NCI-H524 treated with DMSO at 0.1 percent for 48 hours (cell line): ENCODE results near the gene NUDT16L1.
"Not testable (repeated sequence)": the region's sequence is repeated elsewhere in the genome, so short reads cannot be mapped to it uniquely, and the experiment has no call there.

Source experiments
- DNase-seq: peaks from one replicate; lab custom pipeline; 2025; lab: John Stamatoyannopoulos, UW

The NUDT16L1 gene

GRCh38 chr16:4693296-4693955 lies at the start of gene NUDT16L1:
Gene NUDT16L1, plus strand, starts transcription at chr16:4693562. Its CDS starts 165 bp downstream, at chr16:4693727.
- DNase-seq, result peak; percentile 78

- DNase-seq, result no peak
Measured at GRCh38 chr16:4646773-4647643, 46.4 kb upstream of the NUDT16L1 start.

DNA sequence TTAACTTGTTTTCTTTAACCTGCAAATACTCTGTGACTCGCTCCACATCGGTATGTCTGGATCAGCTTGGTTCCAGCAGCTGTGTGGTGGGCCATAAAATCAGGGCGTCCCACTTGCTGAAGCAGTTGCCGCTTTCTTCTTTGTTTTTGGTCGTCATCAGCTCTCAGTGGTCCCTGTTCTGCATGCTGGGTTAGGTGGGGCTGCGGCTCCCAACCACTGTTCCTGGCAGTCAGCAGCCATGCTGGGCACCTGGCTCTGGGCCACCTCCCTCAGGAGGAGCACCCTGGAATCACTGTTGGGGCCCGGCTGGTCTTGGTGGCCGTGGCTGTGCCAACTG lies 45.8 kb upstream of the NUDT16L1 start:
- DNase-seq, result no peak

DNA sequence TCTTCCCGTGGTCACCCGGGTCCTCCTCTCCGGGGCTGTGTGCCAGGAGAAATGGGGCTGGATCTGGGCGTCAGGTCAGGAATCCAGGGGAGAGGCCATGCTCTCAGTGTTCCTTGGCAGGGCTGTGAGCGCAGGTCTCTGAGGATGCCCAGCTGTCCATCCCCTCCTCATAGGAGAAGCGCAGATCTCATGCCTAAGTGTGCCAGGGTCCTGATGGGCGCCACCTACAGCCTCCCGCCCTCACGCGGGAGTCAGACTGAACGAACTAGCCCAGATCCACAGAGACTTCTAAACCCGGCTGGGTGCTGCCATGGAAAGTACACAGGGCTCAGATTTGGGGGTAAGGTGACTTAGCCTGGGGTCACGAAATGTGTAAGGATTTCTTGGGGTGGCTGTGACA lies 44.4 kb upstream of the NUDT16L1 start:
- no peak for DNase-seq

- DNase-seq, result no peak
Measured at GRCh38 chr16:4649744-4650442, 43.5 kb upstream of the NUDT16L1 start.

DNA sequence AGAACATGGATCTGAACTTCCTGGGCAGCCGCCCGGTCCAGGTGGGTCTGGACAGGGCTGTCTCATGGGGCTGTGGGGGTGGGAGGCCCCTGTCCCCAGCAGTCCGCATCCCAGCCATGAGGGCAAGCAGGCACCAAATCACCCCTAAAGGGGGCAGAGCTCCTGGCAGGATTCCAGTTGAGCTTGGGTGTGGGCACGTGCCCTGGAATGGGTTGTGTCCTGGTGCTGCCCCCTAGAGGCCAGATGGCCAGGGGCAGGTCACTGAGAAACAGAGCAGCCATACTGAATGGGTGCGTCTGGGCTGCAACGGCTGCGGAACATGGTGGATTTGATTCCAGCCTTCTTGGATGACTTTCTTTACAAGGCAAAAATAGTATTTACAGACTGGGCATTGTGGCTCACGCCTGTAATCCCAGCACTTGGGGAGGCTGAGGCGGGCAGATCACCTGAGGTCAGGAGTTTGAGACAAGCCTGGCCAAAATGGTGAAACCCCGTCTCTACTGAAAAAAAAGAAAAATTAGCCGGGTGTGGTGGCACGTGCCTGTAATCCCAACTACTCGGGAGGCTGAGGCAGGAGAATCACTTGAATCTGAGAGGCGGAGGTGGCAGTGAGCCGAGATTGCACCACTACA lies 42.8 kb upstream of the NUDT16L1 start:
- DNase-seq, result not testable (repeated sequence)

DNA sequence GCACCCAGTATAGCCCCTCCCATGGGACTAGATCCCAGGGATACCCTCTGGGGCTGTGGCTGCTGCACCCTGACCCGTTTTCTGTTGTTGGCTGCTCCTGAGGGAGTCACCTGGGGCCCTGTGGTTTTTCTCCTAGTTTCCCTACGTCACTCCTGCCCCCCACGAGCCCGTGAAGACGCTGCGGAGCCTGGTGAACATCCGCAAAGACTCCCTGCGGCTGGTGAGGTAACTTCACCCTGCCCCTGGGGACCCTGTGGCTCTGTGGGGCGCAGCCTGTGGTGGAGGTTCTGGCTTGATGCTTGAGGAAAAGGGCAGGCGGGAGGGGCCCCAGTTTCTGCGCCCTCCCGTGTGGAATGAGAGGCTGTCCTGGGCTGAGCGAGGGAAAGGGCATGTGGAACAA lies 41.5 kb upstream of the NUDT16L1 start:
- DNase-seq, result no peak

- no peak for DNase-seq
Measured at GRCh38 chr16:4652561-4652960, 40.8 kb upstream of the NUDT16L1 start.

GRCh38 chr16:4654011-4654963 lies 39.1 kb upstream of the NUDT16L1 start:
- no peak for DNase-seq

- no peak for DNase-seq
Measured at GRCh38 chr16:4654964-4655590, 38.3 kb upstream of the NUDT16L1 start.

DNA sequence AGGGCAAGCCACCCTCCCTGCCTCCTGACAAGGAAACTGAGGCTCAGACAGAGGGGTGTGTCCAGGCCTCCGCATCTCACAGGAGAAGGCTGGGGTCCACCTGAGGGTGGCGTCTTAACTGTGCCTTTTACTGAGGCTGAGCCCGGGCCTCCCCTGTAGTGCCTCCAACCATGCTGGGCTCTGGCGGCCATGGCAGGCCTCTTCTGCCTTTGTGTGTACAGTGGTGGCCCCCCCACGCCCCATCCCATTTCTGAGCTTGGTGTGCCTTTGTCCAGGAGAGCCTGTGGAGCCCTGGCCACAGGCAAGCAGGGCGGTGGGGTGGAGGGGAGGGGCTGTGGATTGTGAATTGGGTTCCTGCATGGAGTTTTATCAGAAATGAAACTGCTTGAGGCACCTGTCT lies 37.6 kb upstream of the NUDT16L1 start:
- DNase-seq, result no peak

- DNase-seq, result no peak
Measured at GRCh38 chr16:4656221-4656620, 37.1 kb upstream of the NUDT16L1 start.

- DNase-seq, result no peak
Measured at GRCh38 chr16:4656695-4657686, 36.4 kb upstream of the NUDT16L1 start.

- no peak for DNase-seq
Measured at GRCh38 chr16:4659363-4660353, 33.7 kb upstream of the NUDT16L1 start.

DNA sequence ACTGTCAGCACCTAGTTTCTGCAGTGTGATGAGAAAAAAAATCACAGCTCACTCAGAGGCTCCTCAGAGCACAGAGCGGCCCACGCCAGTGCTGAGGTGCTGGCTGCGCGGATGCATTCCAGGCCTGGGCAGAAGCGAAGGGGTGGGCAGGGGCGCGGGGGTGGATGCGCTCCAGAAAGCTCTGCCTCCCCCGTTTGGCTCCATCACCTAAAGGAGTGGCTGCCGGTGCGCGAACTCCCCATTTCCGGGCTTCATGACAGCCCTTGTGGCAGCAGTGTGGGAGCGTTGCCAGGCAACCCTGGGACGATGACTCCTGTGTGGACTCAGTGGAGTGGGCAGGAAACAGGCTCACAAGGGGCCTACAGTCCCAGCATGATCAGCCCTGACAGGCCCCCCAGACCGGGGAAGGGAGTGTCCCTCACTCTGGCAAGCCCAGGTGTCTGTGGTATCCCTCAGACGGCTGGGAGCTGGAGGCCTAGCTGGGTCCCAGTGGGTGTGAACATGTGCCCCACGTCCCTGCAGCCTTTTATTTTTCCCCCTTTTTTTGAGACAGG lies 32.8 kb upstream of the NUDT16L1 start:
- DNase-seq, result no peak

DNA sequence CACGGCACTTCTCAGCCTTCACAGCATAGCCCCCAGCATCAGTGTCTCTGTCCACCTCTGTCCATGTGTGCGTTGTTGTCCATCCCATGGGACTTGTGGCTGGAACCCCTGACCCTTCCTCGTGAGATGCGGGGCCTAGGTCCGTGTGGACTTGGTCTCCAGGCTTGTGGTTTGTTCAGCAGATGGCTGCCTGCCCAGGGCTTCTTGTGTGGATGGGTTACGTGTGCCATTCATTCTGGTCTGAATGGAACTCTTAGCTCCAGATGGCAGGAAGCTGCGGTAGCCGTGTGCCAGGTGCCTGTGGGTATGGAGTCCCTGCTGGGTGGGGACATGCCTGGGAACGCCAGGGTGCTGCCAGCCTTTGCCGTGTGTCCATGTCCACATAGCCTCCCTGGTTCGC lies 31.7 kb upstream of the NUDT16L1 start:
- no peak for DNase-seq

- no peak for DNase-seq
Measured at GRCh38 chr16:4663465-4663776, 29.9 kb upstream of the NUDT16L1 start.

- DNase-seq, result no peak
Measured at GRCh38 chr16:4663777-4664465, 29.4 kb upstream of the NUDT16L1 start.
